Tibial nerve (tissue), 4 donors: ENCODE data around the gene CXXC5. TPM values are rescaled to one million over a fixed set of nuclear protein-coding genes. Genes with fewer than 3 reads are reported as not detected.

Experiments used
- DNase-seq, 2 donors: peaks; one replicate each; pipeline ENCODE4 v3.0.0-alpha.2; 2019; ENCODE audit warnings: low spot score in 2 of 2
- H3K27ac ChIP-seq, 4 donors: fragments of 200-600 bp; sonication (generic) in 3 of 4; one replicate each; pipeline ENCODE4 v1.5.1; 2017 to 2019; ENCODE audit warnings: mild to moderate bottlenecking in 1 of 4
- H3K27me3 ChIP-seq, 2 donors: fragments of 200-600 bp; sonication (generic) in 1 of 2; one replicate each; pipeline versions ENCODE4 v1.5.1 to v1.6.0; 2017 to 2019
- H3K36me3 ChIP-seq, 3 donors: fragments of 200-600 bp; sonication (generic); one replicate each; pipeline ENCODE4 v1.5.1; 2018 to 2019
- H3K4me1 ChIP-seq, 4 donors: fragments of 200-600 bp; sonication (generic) in 3 of 4; one replicate each; pipeline ENCODE4 v1.5.1; 2017 to 2019
- H3K4me3 ChIP-seq, 4 donors: fragments of 200-600 bp; sonication (generic) in 3 of 4; one replicate each; pipeline ENCODE4 v1.5.1; 2017 to 2019; ENCODE audit warnings: mild to moderate bottlenecking in 1 of 4, moderate library complexity in 1 of 4
- H3K9me3 ChIP-seq, 4 donors: fragments of 200-600 bp; sonication (generic) in 3 of 4; one replicate each; pipeline ENCODE4 v1.5.1; 2017 to 2019
- EP300 ChIP-seq, 2 donors: sonication (generic); formaldehyde crosslinking; IDR thresholded peaks; one replicate each; pipeline ENCODE4 v1.6.1; 2017; ENCODE audit warnings: antibody characterized with exemption in 2 of 2, mild to moderate bottlenecking in 1 of 2
- POLR2A ChIP-seq, 2 donors: fragments of 450-650 bp; IDR thresholded peaks; one replicate each; pipeline ENCODE4 v1.6.1; 2017; ENCODE audit warnings: antibody characterized with exemption in 2 of 2, mild to moderate bottlenecking in 2 of 2, moderate library complexity in 2 of 2
- WGBS, 2 donors: methylation state at CpG; one replicate each; pipeline ENCODE4 v1.1.5; 2018; 5-methylcytosine and 5-hydroxymethylcytosine counted together
- total RNA-seq, 4 donors: library from RNA; depleted of rRNA; stranded (reverse); fragments of >200 nt; gene quantifications; one replicate each; pipeline ENCODE4 v1.1.0, GENCODE V29; 2016
- TF ChIP-seq, protein P1 (sequence below), 5 experiments: fragments of 200-600 bp in 3 of 5; fragments of 450-650 bp in 2 of 5; sonication (generic) in 3 of 5; IDR thresholded peaks; one replicate each; pipeline ENCODE4 v1.5.1; 2016 to 2019; ENCODE audit warnings: antibody characterized with exemption in 5 of 5, mild to moderate bottlenecking in 3 of 5, moderate library complexity in 2 of 5

The CXXC5 gene
- total RNA-seq, 4 donors from 2014 or later = 45.0 to 80.4 (median 67.0) TPM

DNA sequence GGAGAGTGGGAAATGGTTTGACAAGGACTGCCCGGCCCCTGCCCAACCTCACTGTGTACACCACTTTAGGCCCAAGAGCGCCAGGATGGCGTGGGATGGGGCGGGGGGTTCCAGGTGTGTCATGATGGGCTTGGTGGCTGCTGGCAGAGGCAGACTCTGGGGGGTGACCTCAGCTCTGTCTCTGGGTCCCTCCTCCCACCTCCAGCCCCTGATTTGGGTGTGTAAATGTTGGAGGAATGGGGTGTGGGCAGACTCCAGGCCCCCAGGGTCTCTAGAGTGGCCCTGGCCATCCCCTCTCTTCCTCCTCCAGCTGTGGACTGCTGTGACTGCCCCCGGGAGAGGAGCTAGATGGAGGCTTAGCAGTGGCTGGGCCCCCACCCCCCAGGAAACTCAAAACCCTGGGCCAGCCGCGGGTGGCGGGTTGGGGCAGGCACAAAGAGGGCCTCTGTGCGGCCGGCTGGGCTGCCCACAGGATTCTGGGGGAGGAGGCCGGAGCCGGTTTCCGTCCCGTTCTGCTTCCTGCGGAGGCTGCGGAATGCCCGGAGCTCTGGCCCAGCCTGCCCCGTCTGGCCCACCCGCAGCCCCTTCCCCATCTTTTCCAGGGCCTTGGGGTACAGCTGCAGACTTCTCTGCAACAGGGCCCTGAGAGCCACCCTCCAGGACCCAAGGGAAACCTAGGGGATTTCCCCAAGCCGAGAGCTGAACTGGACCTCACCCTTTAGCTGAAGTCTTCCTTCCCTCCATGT lies 23.1 kb downstream of the CXXC5 start:
- WGBS, 2 donors = 24 to 37% methylated on average over 7 to 20 of the region's 20 CpGs
- Histone ChIP-seq H3K4me1 (peaks cover 0 to 96% (median 89%) of the 10 kb centered on the region in 4 donors), H3K4me3 (peak overlapping the region; percentile 9 to 51 (median 20))

DNA sequence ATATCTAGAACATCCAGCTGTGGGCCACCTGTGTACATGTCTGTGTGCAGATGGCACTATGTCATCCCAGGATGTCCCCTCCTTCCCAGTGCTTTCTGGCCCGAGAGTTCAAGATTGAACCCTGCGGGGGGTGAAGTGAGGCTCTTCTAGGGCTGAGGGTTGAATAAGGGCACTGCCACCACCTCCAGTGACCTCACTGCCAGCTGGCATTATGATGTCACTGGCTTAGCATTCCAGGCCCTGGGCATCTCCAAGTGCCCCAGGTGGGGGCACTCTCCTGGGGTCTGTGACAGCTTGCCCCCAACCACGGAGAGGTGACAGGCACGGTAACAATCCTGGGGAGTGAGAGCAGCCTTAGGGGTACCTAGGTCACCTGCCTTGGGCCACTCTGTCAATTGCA lies 27.1 kb downstream of the CXXC5 start:
- Histone ChIP-seq H3K4me1 (peaks cover 5 to 97% (median 87%) of the 10 kb centered on the region in 4 donors), H3K27ac (peak overlapping the region; percentile 42 to 98 (median 72)), H3K27me3 (no peaks in the 10 kb centered on the region), H3K36me3 (peaks cover 0 to 4% (median 0%) of the 10 kb centered on the region in 3 donors), H3K9me3 (no peaks in the 10 kb centered on the region), H3K4me3 (no peak overlapping the region)
- no peak for TF ChIP-seq EP300 (IDR thresholded peaks at IDR 0.05)
- TF ChIP-seq POLR2A (IDR thresholded peaks at IDR 0.05) = no peak
- TF ChIP-seq, protein P1, sequence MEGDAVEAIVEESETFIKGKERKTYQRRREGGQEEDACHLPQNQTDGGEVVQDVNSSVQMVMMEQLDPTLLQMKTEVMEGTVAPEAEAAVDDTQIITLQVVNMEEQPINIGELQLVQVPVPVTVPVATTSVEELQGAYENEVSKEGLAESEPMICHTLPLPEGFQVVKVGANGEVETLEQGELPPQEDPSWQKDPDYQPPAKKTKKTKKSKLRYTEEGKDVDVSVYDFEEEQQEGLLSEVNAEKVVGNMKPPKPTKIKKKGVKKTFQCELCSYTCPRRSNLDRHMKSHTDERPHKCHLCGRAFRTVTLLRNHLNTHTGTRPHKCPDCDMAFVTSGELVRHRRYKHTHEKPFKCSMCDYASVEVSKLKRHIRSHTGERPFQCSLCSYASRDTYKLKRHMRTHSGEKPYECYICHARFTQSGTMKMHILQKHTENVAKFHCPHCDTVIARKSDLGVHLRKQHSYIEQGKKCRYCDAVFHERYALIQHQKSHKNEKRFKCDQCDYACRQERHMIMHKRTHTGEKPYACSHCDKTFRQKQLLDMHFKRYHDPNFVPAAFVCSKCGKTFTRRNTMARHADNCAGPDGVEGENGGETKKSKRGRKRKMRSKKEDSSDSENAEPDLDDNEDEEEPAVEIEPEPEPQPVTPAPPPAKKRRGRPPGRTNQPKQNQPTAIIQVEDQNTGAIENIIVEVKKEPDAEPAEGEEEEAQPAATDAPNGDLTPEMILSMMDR (IDR thresholded peaks at IDR 0.05) = no peak
- 31 to 45% methylated on average over 3 to 4 of the region's 4 CpGs for whole genome bisulfite sequencing, 2 donors
- DNase-seq = no peak

More for the DNA sequence above, 23.1 kb downstream of the CXXC5 start:
- Histone ChIP-seq H3K27me3 (no peaks in the 10 kb centered on the region), H3K9me3 (no peaks in the 10 kb centered on the region), H3K36me3 (no peaks in the 10 kb centered on the region), H3K27ac (peak overlapping the region; percentile 84 to 98 (median 90))
- no peak for DNase-seq
- TF ChIP-seq, protein P1 (IDR thresholded peaks at IDR 0.05) = no peak
- no peak for TF ChIP-seq POLR2A (IDR thresholded peaks at IDR 0.05)
- TF ChIP-seq EP300 (IDR thresholded peaks at IDR 0.05) = peak; percentile 43 to 81

DNA sequence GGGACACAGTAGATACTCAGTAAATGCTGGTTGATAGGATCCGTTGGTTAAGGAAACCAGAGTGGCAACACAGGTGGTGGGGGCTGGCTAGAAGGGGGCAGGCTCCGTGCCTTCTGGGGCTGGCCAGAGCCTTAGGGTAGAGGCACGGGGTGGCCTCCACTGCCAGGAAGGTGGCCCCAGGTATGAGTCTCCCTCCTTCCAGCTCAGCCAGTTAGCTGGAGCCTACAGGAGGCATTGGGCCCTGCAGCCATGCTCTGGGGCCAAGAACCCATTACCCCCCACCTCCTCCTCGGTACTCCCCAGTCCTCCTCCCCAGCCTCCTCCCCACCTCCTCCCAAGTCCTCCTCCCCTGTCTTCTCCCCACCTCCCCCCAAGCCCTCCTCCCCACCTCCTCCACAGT lies 27.7 kb downstream of the CXXC5 start:
- no peak overlapping the region for H3K4me3 ChIP-seq
- peak overlapping the region; percentile 42 to 98 (median 72) for H3K27ac ChIP-seq
- DNase-seq = no peak
- no peaks in the 10 kb centered on the region for H3K9me3 ChIP-seq
- H3K4me1 ChIP-seq = peaks cover 5 to 97% (median 83%) of the 10 kb centered on the region in 4 donors
- 52 to 65% methylated on average over 4 of the region's 4 CpGs for WGBS, 2 donors
- TF ChIP-seq POLR2A (IDR thresholded peaks at IDR 0.05) (no peak), EP300 (IDR thresholded peaks at IDR 0.05) (no peak)
- TF ChIP-seq, protein P1 (IDR thresholded peaks at IDR 0.05) = no peak
- no peaks in the 10 kb centered on the region for H3K27me3 ChIP-seq
- peaks cover 0 to 11% (median 0%) of the 10 kb centered on the region in 3 donors for H3K36me3 ChIP-seq

DNA sequence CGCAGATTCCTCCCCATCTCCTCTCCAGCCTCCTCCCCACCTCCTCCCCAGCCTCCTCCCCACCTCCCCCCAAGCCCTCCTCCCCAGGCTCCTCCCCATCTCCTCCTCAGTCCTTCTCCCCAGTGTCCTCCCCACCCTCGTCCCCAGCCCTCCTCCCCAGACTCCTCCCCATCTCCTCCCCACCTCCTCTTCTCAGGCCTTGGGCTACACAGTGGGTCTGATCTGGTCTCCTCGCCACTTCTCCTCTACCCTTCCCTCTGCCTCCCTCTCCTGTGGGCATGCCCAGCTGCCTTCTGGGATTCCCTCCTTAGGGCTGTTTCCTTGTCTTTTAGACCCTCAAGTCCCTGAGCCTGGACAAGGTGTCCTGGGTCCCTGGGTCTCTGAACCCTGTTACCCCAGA lies 28.3 kb downstream of the CXXC5 start:
- DNase-seq = no peak
- peak overlapping the region; percentile 76 to 98 (median 84) for H3K27ac ChIP-seq
- H3K4me3 ChIP-seq = no peak overlapping the region
- TF ChIP-seq EP300 (IDR thresholded peaks at IDR 0.05) (no peak), POLR2A (IDR thresholded peaks at IDR 0.05) (no peak)
- H3K4me1 ChIP-seq = peaks cover 5 to 97% (median 80%) of the 10 kb centered on the region in 4 donors
- H3K36me3 ChIP-seq = peaks cover 0 to 16% (median 0%) of the 10 kb centered on the region in 3 donors
- no peaks in the 10 kb centered on the region for H3K9me3 ChIP-seq
- no peaks in the 10 kb centered on the region for H3K27me3 ChIP-seq
- 55 to 58% methylated on average over 1 to 2 of the region's 3 CpGs for WGBS, 2 donors

DNA sequence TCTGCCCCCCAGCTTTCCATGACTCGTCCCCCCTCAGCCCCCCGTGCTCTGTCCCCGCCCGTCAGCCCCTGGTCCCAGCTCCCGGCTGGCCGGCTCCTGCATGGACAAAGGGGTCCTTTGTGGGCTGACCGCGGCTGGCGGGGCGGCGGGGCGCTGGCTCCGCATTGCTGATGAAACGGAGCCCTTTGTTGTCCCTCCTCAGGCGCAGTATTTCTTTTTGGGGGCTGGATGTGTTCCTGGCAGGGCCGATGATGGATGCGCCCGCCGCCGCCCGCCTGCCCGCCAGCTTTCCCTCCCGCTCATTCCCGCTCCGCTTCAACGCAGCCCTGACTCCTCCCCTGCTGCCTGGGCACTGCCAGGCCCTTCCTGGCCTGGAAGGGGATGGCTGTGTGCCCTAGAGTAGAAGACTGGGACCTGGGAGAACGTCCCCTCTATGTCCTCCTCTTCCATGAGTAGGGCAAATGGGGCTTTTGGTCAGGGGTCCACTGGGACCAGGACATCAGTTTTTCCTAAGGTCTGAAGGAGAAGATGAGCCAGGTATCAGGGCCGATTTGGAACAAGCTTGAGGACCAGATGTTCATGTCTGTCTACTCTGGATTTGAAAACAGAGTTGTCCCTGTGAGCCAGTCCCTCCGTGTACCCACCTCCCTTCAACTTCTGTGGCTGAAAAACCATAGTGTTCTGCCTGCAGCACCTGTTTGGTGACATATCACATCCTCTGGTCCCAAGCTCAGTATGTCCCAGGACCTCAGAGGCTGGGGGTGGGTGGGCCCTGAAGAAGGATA lies 29.0 kb downstream of the CXXC5 start:
- Histone ChIP-seq H3K27ac (peak overlapping the region; percentile 76 to 98 (median 84)), H3K9me3 (no peaks in the 10 kb centered on the region), H3K4me1 (peaks cover 5 to 96% (median 77%) of the 10 kb centered on the region in 4 donors), H3K27me3 (no peaks in the 10 kb centered on the region), H3K4me3 (no peak overlapping the region), H3K36me3 (peaks cover 0 to 18% (median 0%) of the 10 kb centered on the region in 3 donors)
- 35 to 66% methylated on average over 29 of the region's 29 CpGs for WGBS, 2 donors
- DNase-seq = no peak
- TF ChIP-seq EP300 (IDR thresholded peaks at IDR 0.05) (peak in 1 of 2 donors; percentile 83), POLR2A (IDR thresholded peaks at IDR 0.05) (no peak)
- TF ChIP-seq, protein P1 (IDR thresholded peaks at IDR 0.05) = no peak
